C4-2B (cell line): Measurements from ENCODE around the gene TMEM234.

Source experiments
- CTCF ChIP-seq: fragments of 450-650 bp; conservative IDR thresholded peaks from 2 replicates; pipeline ENCODE4 v1.5.1; 2017; ENCODE audit warnings: mild to moderate bottlenecking
- ZFX ChIP-seq: fragments of 450-650 bp; IDR thresholded peaks from 2 replicates; pipeline ENCODE4 v1.6.1; 2017

GRCh38 chr1:32215629-32216480 lies 6.3 kb downstream of the TMEM234 start:
- TF ChIP-seq CTCF: peak; percentile 91
- TF ChIP-seq ZFX: no peak
